T-helper 9 cell (primary cell): ENCODE data around the gene SCG2.

Experiments
- DNase-seq: peaks from one replicate; pipeline ENCODE4 v3.0.0-alpha.2; 2020
- total RNA-seq, 2 donors: gene quantifications; one replicate each; lab custom pipeline; 2026; lab: John Stamatoyannopoulos, UW

SCG2 gene
- total RNA-seq: 0 reads per million in 2 donors

GRCh38 chr2:223601932-223602666 is at the start of gene SCG2:
Gene SCG2, minus strand, starts transcription at chr2:223602361. Its CDS starts 3,079 bp downstream, at chr2:223599282.
- no peak for DNase-seq

DNA sequence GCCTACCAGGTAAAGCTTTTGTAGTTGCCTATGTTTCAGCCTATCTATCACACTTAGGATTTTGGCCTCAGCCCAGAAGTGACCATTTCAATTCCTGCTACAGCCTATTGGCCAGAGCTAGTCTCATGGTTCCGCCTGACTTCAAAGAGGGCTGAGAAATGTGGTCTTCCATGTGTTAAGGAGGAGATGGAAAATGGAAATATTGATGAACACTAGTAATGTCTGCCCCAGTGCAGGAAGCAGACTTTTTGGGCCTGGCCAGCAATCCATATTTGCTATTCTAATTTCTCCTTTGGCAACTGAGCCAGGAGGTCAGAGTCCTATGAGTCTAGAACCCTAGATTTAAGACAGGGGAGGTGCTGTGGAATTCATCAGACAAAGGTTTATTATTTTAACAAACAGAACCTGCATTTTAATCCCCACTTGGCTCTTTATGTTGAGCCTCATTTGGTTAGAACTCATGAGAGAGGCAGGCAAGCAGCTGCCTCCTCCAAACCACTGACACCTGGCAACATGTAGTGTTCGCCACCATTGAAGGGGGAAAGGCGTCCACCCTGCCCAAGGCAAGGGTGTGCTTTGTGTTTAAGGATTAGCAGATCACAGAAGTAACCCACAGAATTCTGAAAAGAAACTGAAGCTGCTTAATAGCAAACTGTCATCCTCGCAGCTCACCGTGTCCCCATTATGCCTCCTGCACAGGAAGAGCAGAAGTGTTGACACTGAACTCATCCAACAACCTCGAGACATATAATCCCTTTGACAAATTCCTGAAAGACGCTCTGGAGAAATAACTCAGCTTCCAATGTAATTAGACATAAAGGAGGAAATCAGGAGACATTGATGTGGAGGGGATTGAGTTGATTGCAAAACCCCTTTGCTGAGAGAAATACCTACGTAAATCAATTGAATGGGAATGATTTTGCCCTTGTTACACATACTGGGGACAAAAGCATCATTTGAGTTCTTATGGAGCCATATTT is 47.7 kb upstream of the SCG2 start:
- no peak for DNase-seq

DNA sequence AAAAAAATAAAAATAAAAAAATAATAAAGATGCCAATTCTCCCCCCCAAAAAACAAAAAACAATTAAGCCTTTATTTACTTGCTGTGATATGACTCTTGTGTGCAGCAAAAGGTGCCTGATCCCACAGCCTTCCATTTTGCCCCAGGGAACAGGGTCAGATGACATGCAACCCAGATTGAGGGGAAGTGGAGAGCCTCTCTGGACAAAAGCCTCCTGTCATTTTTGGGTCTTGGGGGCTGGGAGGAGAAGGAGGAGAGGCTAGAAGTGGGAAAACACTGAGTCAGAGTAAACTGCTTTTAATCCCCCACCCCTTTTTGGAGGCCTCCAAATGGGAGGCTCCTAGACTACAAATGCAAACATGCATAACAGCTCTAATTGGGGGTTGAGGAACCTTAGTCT is 46.6 kb upstream of the SCG2 start:
- DNase-seq: no peak

- no peak for DNase-seq
Observed at GRCh38 chr2:223647258-223647952, 45.2 kb upstream of the SCG2 start.

DNA sequence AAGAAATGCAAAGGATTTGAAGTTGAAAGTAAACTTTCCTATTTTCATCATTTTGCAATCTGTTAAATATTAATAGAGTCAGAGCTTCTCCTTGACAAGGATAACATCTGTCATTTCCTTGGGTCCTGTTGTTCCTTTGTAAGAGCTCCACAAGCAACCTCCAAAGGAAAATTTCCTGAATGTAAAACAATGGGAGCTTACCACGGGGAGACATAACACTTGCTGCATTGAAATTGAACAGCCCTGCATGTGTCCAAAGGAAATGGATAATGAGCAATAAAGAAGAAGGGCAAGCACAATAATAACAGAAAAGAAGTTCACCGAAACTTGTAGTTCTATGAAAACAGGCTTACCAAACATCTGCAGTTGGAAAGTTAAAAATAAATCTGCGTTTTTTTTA is 42.0 kb upstream of the SCG2 start:
- no peak for DNase-seq

DNA sequence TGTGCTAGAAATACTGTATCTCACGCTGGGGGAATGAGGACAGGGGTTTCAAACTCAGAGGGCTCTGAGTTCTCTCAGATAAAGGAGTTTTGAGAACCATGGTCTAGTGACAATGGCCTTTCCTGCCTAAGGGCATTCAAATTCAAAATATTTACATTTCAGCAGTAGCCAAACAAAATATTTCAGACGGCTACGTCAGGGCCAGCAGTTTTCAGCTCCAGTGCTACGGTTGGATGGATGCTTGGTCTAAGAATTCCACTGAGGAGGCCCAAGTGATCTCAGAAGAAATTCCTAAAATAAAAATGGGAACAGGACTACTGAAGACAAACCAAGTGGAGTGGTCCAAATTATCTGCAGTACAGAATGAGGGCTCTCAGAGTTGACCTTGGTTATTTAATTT is 41.1 kb upstream of the SCG2 start:
- DNase-seq: no peak

DNA sequence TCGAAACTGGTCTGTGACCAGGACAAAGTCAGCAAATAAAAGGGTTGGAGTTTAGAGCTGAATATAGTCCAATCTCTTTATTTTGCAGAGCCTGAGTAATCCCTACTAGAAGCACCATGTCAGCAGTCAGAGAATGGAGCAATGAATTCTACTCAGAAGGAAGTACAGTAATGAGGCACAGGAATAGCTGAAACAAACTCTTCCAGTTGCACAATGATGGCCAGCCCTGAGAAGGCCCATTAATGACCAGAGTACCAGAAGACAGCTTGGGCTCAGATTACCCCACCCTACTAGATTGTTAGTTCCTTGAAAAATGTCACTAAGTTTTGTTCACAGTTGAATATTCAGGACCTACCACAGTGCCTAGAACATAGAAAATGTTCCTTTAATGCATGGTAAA is 40.3 kb upstream of the SCG2 start:
- DNase-seq: no peak

GRCh38 chr2:223641082-223641481 is 38.9 kb upstream of the SCG2 start:
- DNase-seq: no peak

DNA sequence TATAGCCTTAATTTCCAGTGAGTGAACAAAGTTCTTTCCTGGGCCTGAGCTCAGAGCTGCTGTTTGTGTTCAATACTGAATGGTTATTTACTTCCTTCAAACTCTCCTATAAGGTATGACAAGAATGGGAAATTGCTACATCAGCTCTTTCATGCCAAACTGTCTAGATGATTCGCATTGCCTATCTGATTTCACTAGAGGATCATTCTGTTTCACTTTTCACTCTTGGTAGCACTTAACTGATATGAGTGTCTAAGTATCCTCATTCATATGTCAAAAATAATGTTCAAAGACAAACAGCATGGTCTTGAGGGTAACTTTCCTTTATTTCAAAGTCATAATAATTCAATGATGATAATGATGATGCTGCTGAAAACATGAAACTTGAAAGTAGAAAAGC is 32.9 kb upstream of the SCG2 start:
- no peak for DNase-seq

GRCh38 chr2:223634238-223634637 is 32.1 kb upstream of the SCG2 start:
- DNase-seq: no peak

GRCh38 chr2:223633656-223634055 is 31.5 kb upstream of the SCG2 start:
- no peak for DNase-seq

DNA sequence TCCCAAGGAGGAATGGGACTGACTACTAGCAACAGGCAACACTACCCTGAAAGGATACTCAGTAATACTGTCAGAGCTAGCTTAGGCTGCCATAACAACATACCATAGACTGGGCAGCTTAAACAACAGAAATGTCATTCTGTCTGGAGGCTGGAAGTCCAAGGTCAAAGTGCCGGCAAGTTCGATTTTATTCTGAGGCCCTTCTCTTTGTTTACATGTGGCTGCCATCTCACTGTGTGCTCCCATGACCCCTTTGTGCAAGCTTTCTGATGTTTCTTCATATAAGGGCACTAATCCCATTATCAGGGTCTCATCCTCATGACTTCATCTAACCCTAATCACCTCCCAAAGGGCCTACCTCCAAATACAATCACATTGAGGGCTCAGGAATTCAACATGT is 30.7 kb upstream of the SCG2 start:
- DNase-seq: no peak

DNA sequence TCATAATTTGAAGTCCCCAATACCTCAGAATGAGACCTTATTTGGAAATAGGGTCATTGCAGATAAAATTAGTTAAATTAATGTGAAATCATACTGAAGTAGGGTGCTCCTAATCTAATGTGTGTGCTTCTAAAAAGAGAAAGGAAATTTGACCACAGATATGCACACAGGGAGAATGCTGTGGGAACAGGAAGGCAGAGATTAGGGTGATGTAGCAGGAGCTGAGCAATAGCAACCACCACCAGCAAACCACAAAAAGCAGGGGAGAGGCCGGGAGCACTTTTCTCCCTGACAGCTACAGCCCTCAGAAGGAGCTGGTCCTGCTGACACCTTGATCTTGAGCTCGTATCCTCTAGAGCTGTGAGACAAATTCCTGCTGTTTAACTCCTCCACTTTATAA is 24.6 kb upstream of the SCG2 start:
- no peak for DNase-seq

DNA sequence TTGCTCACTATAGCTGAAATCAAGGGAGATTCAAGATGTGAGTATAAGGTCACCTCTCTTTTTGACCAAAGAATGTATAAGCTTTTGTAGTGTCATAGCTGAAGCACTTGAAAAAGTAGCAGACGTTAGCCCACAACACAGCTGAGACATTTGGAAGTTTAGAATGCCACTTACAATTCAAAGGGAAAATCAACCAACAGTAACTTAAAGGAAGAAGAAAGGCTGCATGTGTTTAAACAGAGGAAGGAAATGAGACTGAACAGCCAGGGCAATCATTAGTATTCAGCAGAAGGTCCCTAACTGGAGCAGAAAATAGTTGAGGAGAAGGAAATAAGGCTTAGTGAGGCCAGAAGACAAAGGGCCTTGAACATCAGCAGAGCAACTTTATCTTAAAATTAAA is 23.5 kb upstream of the SCG2 start:
- DNase-seq: no peak

DNA sequence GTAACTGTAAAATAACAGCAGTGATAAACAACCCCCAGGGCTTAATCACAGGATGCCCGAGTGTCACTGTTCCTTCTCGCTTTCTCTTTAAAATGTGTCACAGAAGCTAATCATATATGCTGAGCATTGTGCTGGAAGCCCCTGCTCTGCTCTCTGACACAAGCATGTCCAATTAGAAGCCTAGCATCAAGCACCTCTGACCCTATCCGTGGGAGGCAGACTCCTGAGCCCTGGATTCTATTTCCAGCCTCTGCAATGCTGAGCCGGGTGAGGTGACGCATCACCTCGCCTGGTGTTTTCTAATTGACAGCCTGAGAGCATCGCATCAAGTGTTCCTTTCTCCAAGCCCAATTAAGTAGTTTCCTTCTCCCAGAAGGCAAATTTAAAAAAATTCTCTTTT is 19.7 kb upstream of the SCG2 start:
- no peak for DNase-seq

GRCh38 chr2:223619486-223620129 is 17.4 kb upstream of the SCG2 start:
- DNase-seq: no peak

DNA sequence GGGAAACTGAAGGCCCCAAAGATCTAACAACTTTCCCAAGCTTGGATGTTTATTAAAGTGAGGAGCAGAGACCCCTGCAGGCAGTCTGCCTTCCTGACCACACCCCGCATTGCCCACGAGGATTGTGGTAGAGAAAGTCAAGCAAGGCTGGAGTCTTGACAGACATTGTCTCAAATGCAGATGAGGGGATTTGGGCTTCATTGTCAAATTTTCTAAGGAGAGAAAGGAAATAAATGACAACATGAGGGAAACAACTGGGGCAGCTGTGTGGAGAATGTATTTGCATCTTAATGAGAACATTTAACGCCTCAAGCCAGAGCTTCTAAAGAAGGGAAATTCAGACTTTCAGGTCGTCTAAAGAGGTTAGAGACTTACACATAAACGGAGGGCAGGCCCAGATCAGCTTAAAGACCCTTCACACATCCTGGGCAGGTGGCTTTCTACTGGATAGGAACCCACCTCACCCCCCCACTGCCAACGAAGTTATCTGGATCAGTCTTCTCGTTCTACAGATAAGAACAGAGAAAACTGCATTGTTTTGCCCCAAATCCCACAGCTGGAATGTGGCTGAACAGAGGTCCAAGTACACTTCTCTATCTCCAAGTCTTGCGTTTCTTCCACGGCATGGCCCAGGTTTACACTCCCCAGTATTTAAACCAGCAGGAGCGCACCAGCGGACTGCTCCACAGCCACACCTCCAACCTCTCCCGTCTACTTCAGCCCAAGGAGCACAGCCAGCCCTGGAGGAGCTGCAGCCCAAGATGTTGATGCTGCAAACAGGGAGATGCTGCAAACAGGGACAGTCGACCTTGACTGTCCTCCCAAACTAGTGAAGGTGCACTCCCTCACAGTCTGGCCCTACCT is 16.2 kb upstream of the SCG2 start:
- no peak for DNase-seq

- no peak for DNase-seq
Observed at GRCh38 chr2:223614534-223614933, 12.4 kb upstream of the SCG2 start.

DNA sequence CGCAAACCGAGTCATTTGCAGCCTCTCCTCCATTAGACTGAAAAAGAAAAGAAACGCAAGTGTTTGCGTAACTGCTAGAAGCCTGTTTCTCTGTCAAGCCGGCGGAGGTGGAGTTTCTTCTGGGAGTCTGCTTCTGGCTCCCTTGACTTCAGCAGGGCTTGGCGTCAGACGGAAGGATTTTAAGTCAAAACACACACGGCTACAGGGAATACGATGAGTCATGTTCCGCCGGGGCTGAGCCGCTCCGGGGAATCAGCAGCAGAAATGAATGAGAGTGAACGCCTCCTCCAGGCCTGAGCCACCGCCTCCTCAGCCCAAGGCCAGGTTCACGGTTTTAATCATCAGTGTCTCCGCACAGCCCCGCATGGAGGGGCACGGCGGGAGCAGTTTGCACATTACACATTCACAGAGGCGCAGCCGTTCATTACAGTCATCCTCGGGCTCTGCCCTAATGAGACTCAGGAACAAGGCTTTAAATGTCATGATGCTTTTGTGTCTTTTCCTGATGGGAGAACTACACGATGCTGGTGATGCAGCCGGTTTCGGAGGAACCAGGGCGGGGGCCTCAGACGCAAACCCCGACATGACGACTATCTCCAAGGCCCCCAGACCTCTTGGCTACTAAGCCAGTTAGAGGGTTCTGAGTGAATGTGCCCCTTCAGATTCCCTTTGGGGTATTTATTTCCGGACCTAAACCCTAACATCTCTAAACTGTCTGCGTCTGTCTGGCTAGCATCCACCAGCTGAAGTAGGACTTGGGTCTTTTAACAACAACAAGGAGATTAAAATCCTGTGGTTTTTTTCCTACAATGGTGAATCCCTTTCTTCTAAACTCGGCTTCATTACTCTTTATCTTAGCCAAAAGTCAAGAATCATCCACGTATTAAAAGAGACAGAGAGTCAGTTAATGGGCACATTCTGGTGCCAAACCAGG is 11.1 kb upstream of the SCG2 start:
- DNase-seq: no peak

GRCh38 chr2:223612501-223612900 is 10.3 kb upstream of the SCG2 start:
- no peak for DNase-seq

- no peak for DNase-seq
Observed at GRCh38 chr2:223611061-223611460, 8.9 kb upstream of the SCG2 start.
